PC-9 (cell line): ENCODE data around the gene B3GLCT. TPM values are rescaled to one million over a fixed set of nuclear protein-coding genes. Genes with fewer than 3 reads are reported as not detected.

Experiments
- BruUV-seq: library from RNA; stranded (reverse); fragments of 400-500 nt; replicated peaks from 2 replicates; lab custom pipeline; 2021; lab: Mats Ljungman, UMichigan
- CTCF ChIA-PET: fragments of 300-600 bp; sonication (Branson Sonifier 250); formaldehyde crosslinking; loops from one replicate; lab custom pipeline; 2022; ENCODE audit warnings: antibody characterized with exemption; lab: Charles Lee
- POLR2A ChIA-PET: fragments of 300-600 bp; sonication (Branson Sonifier 250); formaldehyde crosslinking; loops from one replicate; lab custom pipeline; 2022; ENCODE audit warnings: antibody characterized with exemption; ENCODE audit not compliant: unreplicated experiment; lab: Charles Lee
- DNase-seq, 2 experiments: peaks; one replicate each; pipeline versions ENCODE4 v3.0.0 to v3.0.0-alpha.2; 2015 to 2022; ENCODE audit warnings: mixed read lengths in 1 of 2
- H2AFZ ChIP-seq: fragments of 200-600 bp; sonication (generic); 2 replicates; pipeline ENCODE4 v1.8.1; 2017; ENCODE audit warnings: antibody characterized with exemption
- H3F3A ChIP-seq: fragments of 200-600 bp; sonication (generic); 2 replicates; pipeline ENCODE4 v1.8.1; 2017; ENCODE audit warnings: antibody characterized with exemption, mild to moderate bottlenecking, low read depth; ENCODE audit not compliant: insufficient read depth
- H3K27ac ChIP-seq: fragments of 200-600 bp; sonication (generic); 2 replicates; pipeline ENCODE4 v1.6.1; 2016; ENCODE audit warnings: mixed run types
- H3K27me3 ChIP-seq: fragments of 200-600 bp; sonication (generic); 2 replicates; pipeline ENCODE4 v1.6.1; 2016; ENCODE audit warnings: low read depth, mixed run types; ENCODE audit not compliant: insufficient read depth
- H3K36me3 ChIP-seq: fragments of 200-600 bp; sonication (generic); 2 replicates; pipeline ENCODE4 v1.6.1; 2016; ENCODE audit warnings: low read depth, mixed run types
- H3K4me1 ChIP-seq: fragments of 200-600 bp; sonication (generic); replicated peaks from 2 replicates; pipeline ENCODE4 v1.6.1; 2016; ENCODE audit warnings: mixed run types; ENCODE audit not compliant: insufficient read depth
- H3K4me2 ChIP-seq: fragments of 200-600 bp; sonication (generic); 2 replicates; pipeline ENCODE4 v1.6.1; 2017; ENCODE audit warnings: mixed run types
- H3K4me3 ChIP-seq: fragments of 200-600 bp; sonication (generic); 2 replicates; pipeline ENCODE4 v1.6.1; 2016; ENCODE audit warnings: mixed run types
- H3K79me2 ChIP-seq: fragments of 200-600 bp; sonication (generic); 2 replicates; pipeline ENCODE4 v1.6.1; 2017; ENCODE audit warnings: low read depth, mixed run types
- H3K9me2 ChIP-seq: fragments of 200-600 bp; sonication (generic); 2 replicates; pipeline ENCODE4 v1.8.1; 2017; ENCODE audit warnings: mild to moderate bottlenecking; ENCODE audit not compliant: insufficient read depth
- H3K9me3 ChIP-seq: fragments of 200-600 bp; sonication (generic); 2 replicates; pipeline ENCODE4 v1.8.1; 2016; ENCODE audit warnings: low read depth; ENCODE audit not compliant: insufficient read depth
- H4K20me1 ChIP-seq: fragments of 200-600 bp; sonication (generic); 2 replicates; pipeline ENCODE4 v1.8.1; 2017; ENCODE audit not compliant: insufficient read depth
- EZH2 ChIP-seq: fragments of 200-600 bp; sonication (generic); IDR thresholded peaks from 2 replicates; pipeline ENCODE4 v1.8.0; 2017; ENCODE audit warnings: antibody characterized with exemption, low read depth
- intact Hi-C: fragments of 100-400 bp; cut with micrococcal nuclease; formaldehyde crosslinking; loops from one replicate; pipeline ENCODE4 v1.10.0; 2022; ENCODE audit not compliant: unreplicated experiment
- total RNA-seq: library from RNA; stranded (reverse); gene quantifications from 2 replicates; pipeline ENCODE4 v1.2.3, GENCODE V29; 2021
- TF ChIP-seq, protein P1 (sequence below): fragments of 200-600 bp; sonication (generic); conservative IDR thresholded peaks from 2 replicates; pipeline ENCODE4 v1.6.1; 2017; ENCODE audit warnings: mixed run types, antibody characterized with exemption, mild to moderate bottlenecking, moderate library complexity

B3GLCT gene
- total RNA-seq, 1 experiment from 2014 or later: 5.4 TPM

DNA sequence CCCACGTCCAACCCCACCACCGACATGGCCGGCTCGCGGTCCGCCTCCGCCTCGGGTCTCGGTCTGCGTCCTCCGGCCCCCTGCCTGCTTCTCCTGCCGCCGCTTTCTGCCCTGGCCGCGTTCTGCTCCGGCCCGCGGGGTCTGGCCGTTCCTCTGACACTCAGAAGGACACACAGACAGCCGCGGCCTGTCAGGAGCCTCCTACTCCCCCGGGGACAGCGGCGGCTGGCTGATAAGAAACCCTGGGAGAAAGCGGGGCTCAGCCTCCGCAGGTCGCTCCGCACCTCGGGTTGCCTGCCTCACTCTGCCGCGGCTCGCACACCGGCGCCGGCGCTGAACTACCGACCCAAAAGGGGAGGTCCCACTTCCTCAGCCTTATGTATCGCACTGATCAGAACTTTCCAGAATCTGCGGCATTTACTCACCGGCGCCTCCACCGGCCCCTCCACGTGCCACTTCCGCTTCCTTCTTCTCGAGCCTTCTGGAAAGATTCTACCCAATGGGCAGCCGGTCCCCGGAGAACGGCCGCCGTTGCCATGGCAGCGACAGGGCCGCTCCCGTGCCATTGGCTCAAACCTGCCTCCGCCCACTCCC is 38.1 kb upstream of the B3GLCT start, which contains the start of gene HSPH1:
Gene HSPH1 (minus strand): TSS at position 348 of the 594 bp plus-strand sequence. CDS start 322 bp downstream, at position 26.
- H4K20me1 ChIP-seq: peaks cover 13% of the 10 kb centered on the region
- DNase-seq: peak; percentile 94 to 96
- H3K4me3 ChIP-seq: peak within 1 kb of the TSS; percentile 67
- peaks cover 10% of the 10 kb centered on the region; the same call in 1 of the 2 replicates for H3F3A ChIP-seq
- ChIA-PET POLR2A (interaction anchor here (0.7 kb wide), 1 partner anchor 159 kb away, joined by 4 read pairs; no protein-coding TSS in a partner anchor), CTCF (no interaction called here)
- intact Hi-C loops: loop anchor here (1.0 to 5.0 kb wide), 3 partner anchors 38 to 261 kb away; partner anchors contain the start of gene B3GLCT
- no peaks in the 10 kb centered on the region for H3K27me3 ChIP-seq
- no peak for TF ChIP-seq EZH2
- TF ChIP-seq, protein P1, sequence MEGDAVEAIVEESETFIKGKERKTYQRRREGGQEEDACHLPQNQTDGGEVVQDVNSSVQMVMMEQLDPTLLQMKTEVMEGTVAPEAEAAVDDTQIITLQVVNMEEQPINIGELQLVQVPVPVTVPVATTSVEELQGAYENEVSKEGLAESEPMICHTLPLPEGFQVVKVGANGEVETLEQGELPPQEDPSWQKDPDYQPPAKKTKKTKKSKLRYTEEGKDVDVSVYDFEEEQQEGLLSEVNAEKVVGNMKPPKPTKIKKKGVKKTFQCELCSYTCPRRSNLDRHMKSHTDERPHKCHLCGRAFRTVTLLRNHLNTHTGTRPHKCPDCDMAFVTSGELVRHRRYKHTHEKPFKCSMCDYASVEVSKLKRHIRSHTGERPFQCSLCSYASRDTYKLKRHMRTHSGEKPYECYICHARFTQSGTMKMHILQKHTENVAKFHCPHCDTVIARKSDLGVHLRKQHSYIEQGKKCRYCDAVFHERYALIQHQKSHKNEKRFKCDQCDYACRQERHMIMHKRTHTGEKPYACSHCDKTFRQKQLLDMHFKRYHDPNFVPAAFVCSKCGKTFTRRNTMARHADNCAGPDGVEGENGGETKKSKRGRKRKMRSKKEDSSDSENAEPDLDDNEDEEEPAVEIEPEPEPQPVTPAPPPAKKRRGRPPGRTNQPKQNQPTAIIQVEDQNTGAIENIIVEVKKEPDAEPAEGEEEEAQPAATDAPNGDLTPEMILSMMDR: no peak
- H2AFZ ChIP-seq: peak within 1 kb of the TSS; percentile 91
- BruUV-seq: no TSS peak
- peaks cover 51% of the 10 kb centered on the region for H3K79me2 ChIP-seq
- H3K36me3 ChIP-seq: peaks cover 7% of the 10 kb centered on the region; the same call in 1 of the 2 replicates
- peak within 1 kb of the TSS; percentile 58 for H3K27ac ChIP-seq
- peak within 1 kb of the TSS; percentile 86 for H3K4me2 ChIP-seq
- H3K9me2 ChIP-seq: no peaks in the 10 kb centered on the region
- H3K9me3 ChIP-seq: no peaks in the 10 kb centered on the region
- H3K4me1 ChIP-seq: peaks cover 36% of the 10 kb centered on the region

DNA sequence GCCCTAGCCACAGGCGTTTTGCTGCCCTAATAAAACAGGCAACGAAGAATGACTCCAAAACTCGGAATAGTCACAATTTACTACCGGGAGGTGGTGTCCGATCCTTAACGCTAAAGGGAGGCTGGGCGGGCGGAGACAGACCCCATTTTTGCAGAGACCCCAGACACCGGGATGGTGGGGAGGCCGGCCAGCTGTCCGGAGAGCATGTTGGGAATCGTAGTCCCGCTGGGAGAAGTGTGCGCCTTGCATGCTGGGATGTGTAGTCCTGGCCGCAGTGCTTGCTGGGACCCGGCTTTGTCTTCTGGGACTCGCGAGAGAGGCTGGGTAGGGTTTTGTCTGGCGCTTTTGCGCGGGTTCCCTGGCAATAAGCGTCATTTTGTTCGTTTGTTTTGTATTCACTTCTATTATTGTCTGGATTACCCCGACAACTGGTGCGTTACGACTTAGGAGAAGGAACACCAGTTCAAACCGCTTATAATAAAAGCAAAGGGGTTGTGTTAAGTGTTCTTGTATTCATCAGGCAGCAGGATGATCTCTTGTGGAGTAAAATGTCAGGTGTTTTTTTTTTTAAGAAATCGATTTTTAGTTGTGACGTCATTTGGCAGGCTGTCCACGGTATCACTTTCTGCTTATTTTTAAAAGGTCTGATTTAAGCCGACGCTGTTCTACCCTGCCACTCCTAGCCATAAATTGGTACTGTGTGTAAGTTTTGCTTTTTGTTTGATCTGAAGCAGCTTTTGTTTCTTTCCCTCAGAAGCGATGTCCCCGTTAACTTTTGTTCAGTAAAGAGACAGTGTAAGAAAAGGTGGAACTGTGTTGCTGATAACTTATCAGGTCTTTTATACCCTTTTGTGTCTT is 37.4 kb upstream of the B3GLCT start:
- Histone ChIP-seq H3K27me3 (no peaks in the 10 kb centered on the region), H3K27ac (peak overlapping the region; percentile 46), H3F3A (peaks cover 10% of the 10 kb centered on the region; the same call in 1 of the 2 replicates), H3K9me3 (no peaks in the 10 kb centered on the region), H3K4me3 (peak overlapping the region; percentile 67), H3K36me3 (no peaks in the 10 kb centered on the region), H3K9me2 (no peaks in the 10 kb centered on the region), H3K4me1 (peaks cover 44% of the 10 kb centered on the region), H2AFZ (peak overlapping the region; percentile 91), H3K4me2 (peak overlapping the region; percentile 86), H4K20me1 (peaks cover 13% of the 10 kb centered on the region), H3K79me2 (peaks cover 43% of the 10 kb centered on the region)
- DNase-seq: peak; percentile 90 to 93
- POLR2A ChIA-PET: no interaction called here
- no peak for TF ChIP-seq EZH2
- TF ChIP-seq, protein P1: no peak
- BruUV-seq: TSS peak; percentile 94
- CTCF ChIA-PET: no interaction called here
- intact Hi-C loops: loop anchor here (1.0 to 5.0 kb wide), 3 partner anchors 37 to 260 kb away; partner anchors contain the start of gene B3GLCT

DNA sequence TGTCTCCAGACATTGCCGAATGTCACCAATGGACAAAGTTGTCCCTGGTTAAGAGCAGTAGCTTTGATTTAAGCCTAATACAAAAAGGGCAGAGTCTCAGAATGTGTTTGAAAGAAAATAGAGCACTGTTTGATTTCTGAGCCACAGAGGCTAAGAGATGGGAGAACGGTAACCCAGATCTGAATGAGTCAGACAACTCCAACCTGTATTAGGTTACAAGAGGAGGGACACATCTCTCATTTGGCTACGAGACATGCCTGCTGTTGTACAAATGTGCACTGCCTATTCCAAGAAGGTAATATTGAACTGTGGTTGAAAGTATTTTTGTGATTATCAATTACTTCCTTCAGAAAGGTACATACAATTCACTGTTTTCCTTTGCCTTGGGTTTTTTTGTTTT is 33.2 kb upstream of the B3GLCT start:
- TF ChIP-seq, protein P1: no peak
- TF ChIP-seq EZH2: no peak
- BruUV-seq: no TSS peak
- 0 out of 2 replicates have a peak overlapping the region, but pooled peaks have one; percentile 4 for H2AFZ ChIP-seq
- CTCF ChIA-PET: no interaction called here
- H3K4me3 ChIP-seq: no peak overlapping the region
- peaks cover 33% of the 10 kb centered on the region for H3K4me1 ChIP-seq
- H3K9me3 ChIP-seq: no peaks in the 10 kb centered on the region
- no peaks in the 10 kb centered on the region for H3K36me3 ChIP-seq
- H3K27me3 ChIP-seq: no peaks in the 10 kb centered on the region
- peak overlapping the region; percentile 14 for H3K4me2 ChIP-seq
- H3K9me2 ChIP-seq: no peaks in the 10 kb centered on the region
- DNase-seq: peak in 1 of 2 experiments; percentile 53
- H3K79me2 ChIP-seq: peaks cover 1% of the 10 kb centered on the region; the same call in 1 of the 2 replicates
- H3K27ac ChIP-seq: no peak overlapping the region
- intact Hi-C loops: no loop called here
- no peaks in the 10 kb centered on the region for H4K20me1 ChIP-seq
- POLR2A ChIA-PET: no interaction called here
- peaks cover 5% of the 10 kb centered on the region; the same call in 1 of the 2 replicates for H3F3A ChIP-seq
